HAP-1 (cell line): ENCODE measurements around the gene RPS6KA6.

Source experiments
- DNase-seq, 2 experiments: peaks; one replicate each; pipeline ENCODE4 v3.0.0-alpha.2; 2016 to 2020; ENCODE audit warnings: low spot score in 2 of 2
- H3K27me3 ChIP-seq: fragments of 250-450 bp; sonication (Bioruptor Pico); 2 replicates; pipeline ENCODE4 v1.5.1; 2020; ENCODE audit warnings: low read depth, mild to moderate bottlenecking, moderate library complexity
- H3K36me3 ChIP-seq: fragments of 250-450 bp; sonication (Bioruptor Pico); replicated peaks from 2 replicates; pipeline ENCODE4 v1.5.1; 2020; ENCODE audit warnings: mild to moderate bottlenecking
- H3K4me1 ChIP-seq: fragments of 250-450 bp; sonication (Bioruptor Pico); 2 replicates; pipeline ENCODE4 v1.5.1; 2020; ENCODE audit warnings: mild to moderate bottlenecking
- H3K4me3 ChIP-seq: fragments of 250-450 bp; sonication (Bioruptor Pico); 2 replicates; pipeline ENCODE4 v1.5.1; 2020; ENCODE audit warnings: mild to moderate bottlenecking, moderate library complexity
- H3K9me3 ChIP-seq: fragments of 250-450 bp; sonication (Bioruptor Pico); 2 replicates; pipeline ENCODE4 v1.5.1; 2020; ENCODE audit warnings: mild to moderate bottlenecking, moderate library complexity
- in situ Hi-C: fragments of 300-500 bp; cut with MboI; formaldehyde crosslinking; loops from 3 replicates; pipeline ENCODE4 v1.14.3; 2020; ENCODE audit warnings: low sequenced_read_pairs, inconsistent platforms, mixed read lengths

RPS6KA6 gene

DNA sequence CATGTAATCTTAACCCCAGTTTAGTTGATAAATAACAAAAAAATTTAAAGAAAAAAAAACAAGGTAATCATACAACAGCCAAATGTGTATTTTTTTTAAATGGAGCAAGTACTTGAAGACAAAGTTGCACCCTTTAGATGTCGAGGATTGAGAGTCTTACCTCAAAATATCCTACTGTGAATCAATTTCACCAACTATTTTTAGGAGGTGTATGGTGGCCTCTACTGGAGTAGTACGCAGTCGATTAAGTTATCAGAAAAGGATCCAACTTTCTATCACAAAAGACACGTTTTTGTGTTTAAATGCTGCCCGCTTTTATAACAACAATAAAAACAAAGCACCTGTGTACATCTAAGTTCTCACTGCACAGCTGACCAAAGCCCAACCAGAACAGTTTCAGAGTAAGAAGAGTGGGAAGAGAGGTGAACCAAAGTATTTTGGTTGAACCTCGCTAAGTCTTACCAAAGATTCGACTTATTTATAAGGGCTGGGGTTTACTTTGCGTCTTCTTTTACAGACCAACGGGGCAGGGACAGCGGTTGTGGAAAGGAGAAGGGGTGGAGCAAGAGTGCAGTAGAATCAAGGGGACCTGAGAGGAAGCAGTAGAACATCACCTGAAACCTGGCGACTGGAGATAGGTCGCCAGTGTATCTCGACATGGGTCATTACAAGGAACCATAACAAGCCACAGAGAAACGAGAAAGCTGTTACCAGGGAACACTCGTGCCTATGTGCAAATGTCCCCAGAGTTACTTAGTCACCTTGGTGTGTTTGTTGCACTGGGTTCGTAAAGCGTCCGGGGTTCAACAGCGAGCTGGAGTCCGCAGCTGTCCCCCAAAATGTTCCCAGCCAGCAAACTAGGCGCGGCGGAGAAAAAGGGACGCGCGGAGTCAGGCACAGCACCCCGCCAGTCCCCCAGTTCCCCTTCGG lies 1.1 kb downstream of the RPS6KA6 start:
- no peaks in the 10 kb centered on the region for H3K36me3 ChIP-seq
- in situ Hi-C loops = no loop called here
- peaks cover 22% of the 10 kb centered on the region for H3K4me1 ChIP-seq
- no peaks in the 10 kb centered on the region for H3K27me3 ChIP-seq
- peak; percentile 55 to 57 for DNase-seq
- H3K4me3 ChIP-seq = peak overlapping the region; percentile 76
- no peaks in the 10 kb centered on the region for H3K9me3 ChIP-seq

DNA sequence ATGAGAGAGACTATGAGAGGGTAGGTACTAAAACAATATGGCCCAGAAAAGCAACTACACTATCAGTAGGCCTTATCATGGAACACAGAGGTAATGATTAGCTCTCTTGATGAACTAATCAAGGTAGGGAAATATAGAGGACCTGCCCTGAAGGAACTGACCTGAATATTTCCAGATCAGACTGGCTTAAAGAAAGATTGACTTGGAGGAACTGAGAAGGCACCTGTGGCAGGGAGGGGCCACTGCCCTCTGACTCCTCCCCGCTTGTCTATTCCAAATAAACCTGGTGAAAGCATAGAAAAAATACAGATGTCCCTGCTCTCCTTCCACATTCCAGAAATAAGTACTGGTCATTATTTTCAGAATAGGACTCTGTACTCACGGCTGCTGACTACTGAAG lies 5.5 kb downstream of the RPS6KA6 start:
- DNase-seq = no peak
- Histone ChIP-seq H3K4me1 (peaks cover 22% of the 10 kb centered on the region), H3K36me3 (no peaks in the 10 kb centered on the region), H3K9me3 (no peaks in the 10 kb centered on the region), H3K27me3 (no peaks in the 10 kb centered on the region), H3K4me3 (no peak overlapping the region)
- in situ Hi-C loops = no loop called here

DNA sequence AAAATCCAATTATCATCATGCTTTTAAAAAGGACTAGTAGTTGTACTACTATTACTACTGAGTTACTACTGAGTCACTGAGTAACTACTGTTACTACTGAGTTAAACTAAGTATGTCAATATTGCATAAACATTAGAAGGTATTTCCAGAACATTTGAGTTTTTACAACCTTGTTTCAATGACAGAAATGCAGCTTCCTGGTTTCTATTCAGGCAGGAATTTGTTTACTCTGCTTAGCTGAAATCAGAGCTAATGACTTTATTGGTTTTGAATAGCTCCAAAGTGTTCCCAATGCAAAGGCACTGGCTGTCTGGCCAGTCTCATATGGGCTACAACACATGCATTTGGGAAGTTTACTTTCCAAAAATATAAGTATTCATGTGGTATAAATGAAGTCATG lies 12.0 kb downstream of the RPS6KA6 start:
- in situ Hi-C loops = no loop called here
- no peaks in the 10 kb centered on the region for H3K27me3 ChIP-seq

DNA sequence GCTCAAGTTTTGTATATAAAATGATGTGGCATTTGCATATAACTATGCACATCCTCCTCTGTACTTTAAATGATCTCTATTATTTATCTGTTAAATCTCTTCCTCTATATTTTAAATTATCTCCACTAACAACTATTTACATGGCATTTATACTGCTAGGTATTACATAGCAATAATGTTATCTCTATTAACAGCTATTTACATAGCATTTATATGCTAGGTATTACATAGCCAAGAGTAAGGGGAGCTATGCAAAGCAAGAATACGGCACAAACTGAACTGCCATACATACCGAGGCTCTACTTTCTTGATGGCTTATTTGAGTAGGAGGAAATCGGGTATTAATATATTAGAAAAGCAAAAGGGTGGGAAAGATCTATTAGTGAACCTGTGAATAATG lies 12.7 kb downstream of the RPS6KA6 start:
- DNase-seq = no peak
- no peaks in the 10 kb centered on the region for H3K27me3 ChIP-seq

More for the DNA sequence above, 12.0 kb downstream of the RPS6KA6 start:
- Histone ChIP-seq H3K36me3 (no peaks in the 10 kb centered on the region; the same call in 1 of the 2 replicates), H3K4me1 (peaks cover 23% of the 10 kb centered on the region), H3K9me3 (no peaks in the 10 kb centered on the region), H3K4me3 (no peak overlapping the region)
- DNase-seq = no peak

DNA sequence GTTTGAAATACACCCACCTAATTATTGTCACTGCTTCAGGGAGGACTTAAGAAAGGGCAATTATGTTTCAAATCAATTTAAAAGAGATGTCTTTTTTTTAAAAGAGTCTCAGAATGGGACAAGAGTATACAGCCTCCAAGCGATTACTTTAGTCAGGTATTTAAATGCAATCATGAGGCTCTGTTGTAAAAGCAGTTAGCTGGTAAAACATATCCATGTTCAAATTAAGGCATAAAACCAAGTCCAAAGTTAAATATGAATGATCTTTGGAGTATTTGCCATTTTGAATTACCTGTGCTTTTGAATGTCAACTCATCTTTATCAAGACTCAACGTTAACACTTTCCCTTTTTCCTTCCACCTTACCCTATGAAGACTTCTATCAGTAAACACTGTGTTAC lies 13.7 kb downstream of the RPS6KA6 start:
- in situ Hi-C loops = no loop called here
- DNase-seq = no peak
- H3K27me3 ChIP-seq = no peaks in the 10 kb centered on the region
- no peaks in the 10 kb centered on the region; the same call in 1 of the 2 replicates for H3K36me3 ChIP-seq
- no peaks in the 10 kb centered on the region for H3K9me3 ChIP-seq
- no peak overlapping the region for H3K4me3 ChIP-seq
- H3K4me1 ChIP-seq = peaks cover 23% of the 10 kb centered on the region

More for the DNA sequence above, 12.7 kb downstream of the RPS6KA6 start:
- in situ Hi-C loops = no loop called here
- H3K36me3 ChIP-seq = no peaks in the 10 kb centered on the region; the same call in 1 of the 2 replicates
- H3K4me3 ChIP-seq = no peak overlapping the region
- no peaks in the 10 kb centered on the region for H3K9me3 ChIP-seq
- H3K4me1 ChIP-seq = peaks cover 23% of the 10 kb centered on the region

DNA sequence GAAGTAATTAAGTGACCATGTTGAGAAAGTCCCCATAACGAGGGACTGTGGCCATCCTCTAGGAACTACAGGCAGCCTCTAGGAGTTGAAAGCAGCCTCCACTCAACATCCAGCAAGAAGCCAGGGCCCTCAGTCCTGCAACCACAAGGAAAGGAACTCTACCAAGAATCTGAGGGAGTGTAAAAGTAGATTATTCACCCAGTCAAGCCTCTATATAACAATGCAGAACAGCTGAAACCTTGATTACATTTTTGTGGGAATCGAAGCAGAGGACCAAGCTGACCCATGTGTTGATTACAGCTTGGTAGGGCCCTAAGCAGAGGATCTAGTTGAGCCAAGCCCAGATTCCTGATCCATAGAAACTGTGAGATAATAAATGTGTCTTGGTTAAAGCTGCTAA lies 17.1 kb downstream of the RPS6KA6 start:
- H3K4me1 ChIP-seq = peaks cover 19% of the 10 kb centered on the region
- H3K36me3 ChIP-seq = no peaks in the 10 kb centered on the region; the same call in 1 of the 2 replicates

DNA sequence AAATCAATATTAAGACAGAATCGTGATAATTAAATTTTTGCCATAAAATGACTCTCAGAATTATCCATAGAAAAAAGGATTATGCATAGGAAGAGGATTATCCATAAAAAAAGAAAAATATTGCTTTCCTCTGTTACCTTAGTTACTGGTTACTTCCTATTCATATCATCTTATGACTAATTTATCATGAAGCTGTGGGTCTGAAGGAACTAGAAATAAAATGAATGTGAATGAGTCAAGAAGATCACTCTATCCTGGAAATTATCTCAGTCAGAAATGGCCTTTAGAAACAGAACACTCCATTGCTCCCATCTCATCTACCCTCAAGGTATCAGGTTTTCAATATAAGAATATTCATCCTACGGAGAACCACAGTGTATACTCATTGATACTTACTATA lies 19.4 kb downstream of the RPS6KA6 start:
- DNase-seq = no peak
- in situ Hi-C loops = no loop called here
- peaks cover 14% of the 10 kb centered on the region for H3K4me1 ChIP-seq
- no peaks in the 10 kb centered on the region for H3K27me3 ChIP-seq
- no peaks in the 10 kb centered on the region; the same call in 1 of the 2 replicates for H3K36me3 ChIP-seq
- H3K9me3 ChIP-seq = no peaks in the 10 kb centered on the region
- no peak overlapping the region for H3K4me3 ChIP-seq

More for the DNA sequence above, 17.1 kb downstream of the RPS6KA6 start:
- no peak for DNase-seq
- H3K4me3 ChIP-seq = no peak overlapping the region
- no peaks in the 10 kb centered on the region for H3K27me3 ChIP-seq
- H3K9me3 ChIP-seq = no peaks in the 10 kb centered on the region
- in situ Hi-C loops = no loop called here

DNA sequence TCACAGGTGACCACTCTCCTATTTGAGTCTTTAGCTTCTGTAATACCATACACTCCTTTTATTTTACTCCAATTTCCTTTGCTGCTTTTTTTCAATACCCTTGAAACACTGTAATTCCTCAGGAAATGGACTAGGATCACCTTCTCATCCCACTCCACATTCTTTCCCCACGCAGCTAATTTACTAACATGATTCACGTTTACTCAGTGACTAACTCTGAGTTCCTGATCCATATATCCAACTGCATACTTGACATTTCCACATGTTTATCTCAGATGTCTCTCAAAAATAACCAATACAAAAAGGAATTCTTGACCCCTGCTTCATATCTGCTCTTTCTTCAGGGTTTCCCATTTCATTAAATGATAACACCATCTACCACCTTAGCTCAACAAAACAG lies 19.9 kb downstream of the RPS6KA6 start:
- no peak for DNase-seq
- Histone ChIP-seq H3K9me3 (no peaks in the 10 kb centered on the region), H3K36me3 (no peaks in the 10 kb centered on the region; the same call in 1 of the 2 replicates), H3K27me3 (no peaks in the 10 kb centered on the region), H3K4me3 (no peak overlapping the region), H3K4me1 (peaks cover 14% of the 10 kb centered on the region)
- in situ Hi-C loops = no loop called here

DNA sequence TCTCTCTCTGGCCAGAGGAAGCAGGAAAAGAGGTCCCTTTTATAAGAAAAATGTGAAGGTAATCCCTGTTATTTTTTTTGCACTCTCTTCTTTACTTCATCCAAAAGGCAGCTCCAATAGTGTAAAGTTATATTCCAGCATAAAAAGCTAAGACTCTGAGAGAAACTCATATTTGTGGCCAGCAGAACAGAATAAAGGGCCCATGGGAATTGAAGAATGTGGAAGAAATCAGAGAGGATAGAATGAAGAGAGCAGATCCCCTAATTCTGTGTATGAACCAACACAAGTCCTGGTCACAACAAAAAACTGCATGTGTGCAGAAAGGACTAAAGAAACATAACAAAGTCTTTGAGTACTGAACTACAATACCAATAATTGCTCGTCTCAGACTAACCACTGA lies 22.3 kb downstream of the RPS6KA6 start:
- in situ Hi-C loops = no loop called here
- H3K9me3 ChIP-seq = no peaks in the 10 kb centered on the region
- H3K4me1 ChIP-seq = peaks cover 31% of the 10 kb centered on the region
- H3K36me3 ChIP-seq = no peaks in the 10 kb centered on the region
- H3K4me3 ChIP-seq = no peak overlapping the region
- H3K27me3 ChIP-seq = no peaks in the 10 kb centered on the region
- DNase-seq = no peak

DNA sequence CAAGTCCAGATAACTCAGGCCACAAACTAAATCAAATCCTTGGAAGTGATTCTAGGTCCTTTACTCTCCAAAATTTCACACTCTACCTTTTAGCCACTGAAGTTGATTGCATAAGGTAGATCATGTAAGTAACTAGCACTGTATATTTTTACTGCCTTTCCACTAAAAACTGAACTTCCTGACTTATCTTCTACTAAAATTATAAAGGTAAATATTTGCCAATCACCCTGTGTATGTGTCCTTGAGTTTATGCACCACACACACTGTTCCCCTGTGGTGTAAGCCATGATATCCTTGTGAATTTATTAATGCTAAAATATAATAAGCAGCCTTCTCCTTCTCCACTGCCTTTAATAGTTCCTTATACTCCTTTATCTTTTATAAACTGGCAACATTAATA lies 25.6 kb downstream of the RPS6KA6 start:
- in situ Hi-C loops = no loop called here

DNA sequence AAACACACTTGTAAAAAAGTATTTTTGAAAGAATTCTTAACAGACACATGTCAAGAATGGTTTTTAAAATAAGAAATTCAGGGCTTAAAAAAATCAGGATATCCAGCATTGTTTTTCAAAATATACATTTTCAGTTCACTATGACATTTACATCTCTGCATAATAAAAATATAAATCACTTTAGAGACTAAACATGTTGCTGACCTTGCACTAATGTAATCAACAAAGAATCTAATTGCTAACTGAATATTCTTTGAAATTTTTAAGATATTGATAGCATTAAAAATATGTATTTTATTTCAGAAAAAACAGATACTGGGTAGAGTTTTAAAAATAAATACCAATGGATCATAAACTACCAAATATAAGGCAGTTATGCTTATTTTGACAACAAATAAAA lies 26.4 kb downstream of the RPS6KA6 start:
- H3K9me3 ChIP-seq = no peaks in the 10 kb centered on the region
- no peak overlapping the region for H3K4me3 ChIP-seq
- in situ Hi-C loops = no loop called here
- no peaks in the 10 kb centered on the region for H3K36me3 ChIP-seq
- no peak for DNase-seq
- peaks cover 34% of the 10 kb centered on the region for H3K4me1 ChIP-seq
- no peaks in the 10 kb centered on the region for H3K27me3 ChIP-seq

More for the DNA sequence above, 25.6 kb downstream of the RPS6KA6 start:
- Histone ChIP-seq H3K9me3 (no peaks in the 10 kb centered on the region), H3K4me1 (peaks cover 34% of the 10 kb centered on the region), H3K36me3 (no peaks in the 10 kb centered on the region), H3K27me3 (no peaks in the 10 kb centered on the region), H3K4me3 (no peak overlapping the region)
- DNase-seq = no peak

DNA sequence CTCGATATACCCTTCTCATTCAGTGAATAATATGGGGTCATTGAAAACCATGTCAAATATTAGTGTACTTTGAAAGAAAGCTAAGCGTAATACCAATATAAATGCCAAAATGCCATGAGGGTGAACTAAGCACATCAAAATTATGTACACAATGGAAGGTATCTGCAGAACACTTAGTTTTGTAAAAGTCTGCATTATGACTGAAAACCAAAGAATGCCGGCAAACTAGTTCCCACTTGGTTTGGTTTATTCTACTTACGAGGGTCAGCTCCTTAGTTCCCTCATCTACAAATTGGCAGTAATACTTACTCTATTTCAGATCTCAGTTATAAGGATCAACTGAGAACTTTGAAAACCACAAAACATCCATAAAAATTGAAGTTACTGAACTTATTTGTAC lies 27.3 kb downstream of the RPS6KA6 start:
- DNase-seq = no peak
- Histone ChIP-seq H3K36me3 (no peaks in the 10 kb centered on the region), H3K27me3 (no peaks in the 10 kb centered on the region), H3K9me3 (no peaks in the 10 kb centered on the region), H3K4me1 (peaks cover 29% of the 10 kb centered on the region), H3K4me3 (no peak overlapping the region)
- in situ Hi-C loops = no loop called here

DNA sequence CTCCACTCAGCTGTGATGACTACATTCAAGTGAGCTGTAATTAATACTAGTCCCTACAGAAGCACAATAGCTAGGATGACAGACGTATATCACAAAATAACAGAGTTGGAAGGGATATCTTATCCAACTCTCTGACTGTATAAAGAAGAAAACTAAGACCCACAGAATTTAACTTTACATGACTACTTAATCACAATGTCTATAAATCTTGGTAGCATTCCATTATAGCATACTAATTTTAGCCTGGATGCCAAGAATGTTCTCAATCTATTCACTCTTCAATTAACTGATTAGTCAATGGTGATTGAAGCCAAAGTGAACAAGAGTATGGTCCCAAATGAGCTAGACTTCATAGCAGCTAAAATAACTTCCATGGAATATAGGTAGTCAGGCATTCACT lies 31.2 kb downstream of the RPS6KA6 start:
- Histone ChIP-seq H3K4me3 (no peak overlapping the region), H3K4me1 (peaks cover 14% of the 10 kb centered on the region), H3K9me3 (no peaks in the 10 kb centered on the region), H3K36me3 (no peaks in the 10 kb centered on the region), H3K27me3 (no peaks in the 10 kb centered on the region)
- in situ Hi-C loops = no loop called here
- DNase-seq = no peak

DNA sequence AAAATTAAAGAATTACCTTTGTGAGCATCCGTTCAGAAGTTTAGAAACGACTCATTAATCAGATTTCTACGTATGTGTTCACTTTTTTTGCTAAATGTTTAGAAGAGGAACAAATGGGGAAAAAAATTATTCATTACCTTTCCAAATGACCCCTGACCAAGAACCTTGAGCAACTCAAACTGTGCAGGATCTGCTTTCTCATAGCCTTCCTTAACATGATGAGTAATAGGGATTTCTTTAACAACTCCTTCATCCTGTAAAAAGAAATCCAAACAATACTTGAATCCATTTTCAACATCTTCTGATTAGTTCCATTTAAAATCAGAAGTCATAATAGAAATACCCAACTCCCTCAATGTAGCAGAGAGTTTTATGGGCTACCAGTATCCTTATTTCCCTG lies 32.1 kb downstream of the RPS6KA6 start:
- in situ Hi-C loops = no loop called here
- no peaks in the 10 kb centered on the region for H3K27me3 ChIP-seq

More for the DNA sequence above, 32.1 kb downstream of the RPS6KA6 start:
- no peak for DNase-seq
- Histone ChIP-seq H3K4me3 (no peak overlapping the region), H3K9me3 (no peaks in the 10 kb centered on the region), H3K36me3 (no peaks in the 10 kb centered on the region), H3K4me1 (peaks cover 5% of the 10 kb centered on the region)
